Psoas muscle (tissue), 8 donors: Measurements from ENCODE around the gene EPHB1. TPM values are rescaled to one million over a fixed set of nuclear protein-coding genes. Genes with fewer than 3 reads are reported as not detected.

Experiments
- ATAC-seq, 4 donors: fragments of 200-7000 bp; cut with Tn5 transposase; one replicate each; pipeline ENCODE4 v1.9.1; 2020; ENCODE audit warnings: moderate library complexity in 3 of 4, mild to moderate bottlenecking in 2 of 4
- DNase-seq, 2 donors: peaks; one replicate each; pipeline ENCODE4 v3.0.0-alpha.2; 2020
- H3K27ac ChIP-seq: fragments of 200-600 bp; one replicate; pipeline ENCODE4 v1.8.0; 2022
- H3K27me3 ChIP-seq, 3 donors: fragments of 200-600 bp in 1 of 3; one replicate each; pipeline versions ENCODE4 v1.6.1 to v1.8.0; 2013 to 2022; ENCODE audit warnings: low read length in 2 of 3, mild to moderate bottlenecking in 2 of 3, moderate library complexity in 1 of 3; ENCODE audit not compliant: insufficient read depth in 3 of 3
- H3K36me3 ChIP-seq, 2 donors: fragments of 200-600 bp in 1 of 2; one replicate each; pipeline versions ENCODE4 v1.6.1 to v1.8.0; 2013 to 2022; ENCODE audit warnings: low read depth in 1 of 2, mild to moderate bottlenecking in 1 of 2, moderate library complexity in 1 of 2; ENCODE audit not compliant: insufficient read depth in 1 of 2
- H3K4me1 ChIP-seq: fragments of 200-600 bp; one replicate; pipeline ENCODE4 v1.8.0; 2022
- H3K4me3 ChIP-seq: fragments of 200-600 bp; one replicate; pipeline ENCODE4 v1.8.0; 2022; ENCODE audit warnings: mild to moderate bottlenecking
- H3K9me3 ChIP-seq: fragments of 200-600 bp; one replicate; pipeline ENCODE4 v1.8.0; 2022
- CTCF ChIP-seq: fragments of 200-600 bp; IDR thresholded peaks from one replicate; pipeline ENCODE4 v1.8.0; 2022; ENCODE audit warnings: antibody characterized with exemption
- whole genome bisulfite sequencing, 3 donors: extraction: QIAGEN DNeasy Blood & Tissue Kit; methylation state at CpG; one replicate each; pipeline versions ENCODE4 v1.1.6 to v1.1.7; 2013; 5-methylcytosine and 5-hydroxymethylcytosine counted together
- intact Hi-C, 2 donors: fragments of 100-400 bp; cut with DNase I; formaldehyde crosslinking; loops; one replicate each; pipeline versions ENCODE4 v1.11.0 to v1.14.2; 2022
- polyA plus RNA-seq, 3 donors: library from polyadenylated mRNA; stranded (reverse); fragments of 200-250 nt; gene quantifications; one replicate each; pipeline ENCODE4 v1.2.3, GENCODE V29; 2013
- total RNA-seq, 4 donors: library from RNA; stranded (reverse); fragmentation: NEBNext Ultra II Directional in 2 of 4; extraction: Animal tissue kit (Norgen Biotek cat#: 25700) in 2 of 4; gene quantifications; one replicate each; pipeline versions ENCODE4 v1.2.1 to v1.2.4, GENCODE V29; 2021 to 2023
- donor health status: healthy with polysubstance abuse.
- donor health status: DM: no; HTN: no; CAD: no; lungs with moderate emphysema.
- donor health status: Bipolar disorder and iron deficiency.
- donor health status: healthy.
- donor health status: DM: yes; HTN: yes; CAD: no.
- donor health status: DM: no; HTN: no; CAD: no.
- donor health status: DM: no; HTN: no; CAD: no.
- donor health status: DM: yes; HTN: yes; CAD: no.

EPHB1 gene
- total and polyA plus RNA-seq, 7 donors: 0.85 to 6.3 (median 2.0) TPM

GRCh38 chr3:134876836-134877235 lies 81.8 kb downstream of the EPHB1 start:
- ATAC-seq (no peak), DNase-seq (no peak)
- no peaks in the 10 kb centered on the region for H3K36me3 ChIP-seq
- H3K27me3 ChIP-seq: no peaks in the 10 kb centered on the region
- WGBS, 3 donors: 91 to 96% (median 96%) methylated on average over 2 of the region's 2 CpGs
- no peak overlapping the region for H3K27ac ChIP-seq
- no peak overlapping the region for H3K4me3 ChIP-seq
- intact Hi-C loops: no loop called here
- TF ChIP-seq CTCF: no peak
- no peaks in the 10 kb centered on the region for H3K4me1 ChIP-seq
- H3K9me3 ChIP-seq: no peaks in the 10 kb centered on the region

GRCh38 chr3:134877788-134878187 lies 82.7 kb downstream of the EPHB1 start:
- H3K9me3 ChIP-seq: no peaks in the 10 kb centered on the region
- no peak for TF ChIP-seq CTCF
- no peak overlapping the region for H3K4me3 ChIP-seq
- DNase-seq (no peak), ATAC-seq (no peak)
- H3K27me3 ChIP-seq: no peaks in the 10 kb centered on the region
- H3K27ac ChIP-seq: no peak overlapping the region
- no peaks in the 10 kb centered on the region for H3K36me3 ChIP-seq
- intact Hi-C loops: no loop called here
- H3K4me1 ChIP-seq: no peaks in the 10 kb centered on the region
- WGBS, 3 donors: 69 to 74% (median 72%) methylated on average over 5 of the region's 5 CpGs

GRCh38 chr3:134879990-134880389 lies 84.9 kb downstream of the EPHB1 start:
- TF ChIP-seq CTCF: no peak
- DNase-seq: no peak
- H3K9me3 ChIP-seq: no peaks in the 10 kb centered on the region
- H3K36me3 ChIP-seq: no peaks in the 10 kb centered on the region
- no peak overlapping the region for H3K4me3 ChIP-seq
- ATAC-seq: no peak
- intact Hi-C loops: no loop called here
- H3K4me1 ChIP-seq: no peaks in the 10 kb centered on the region
- no peak overlapping the region for H3K27ac ChIP-seq
- no peaks in the 10 kb centered on the region for H3K27me3 ChIP-seq
- 37 to 63% (median 41%) methylated on average over 1 of the region's 1 CpG for WGBS, 3 donors

- Histone ChIP-seq H3K27ac (no peak overlapping the region), H3K4me3 (no peak overlapping the region), H3K27me3 (no peaks in the 10 kb centered on the region), H3K9me3 (no peaks in the 10 kb centered on the region), H3K4me1 (no peaks in the 10 kb centered on the region), H3K36me3 (no peaks in the 10 kb centered on the region)
- WGBS, 3 donors: 68 to 74% (median 70%) methylated on average over 4 of the region's 4 CpGs
- TF ChIP-seq CTCF: no peak
- DNase-seq (no peak), ATAC-seq (no peak)
- intact Hi-C loops: no loop called here
Observed at GRCh38 chr3:134880431-134880830, 85.4 kb downstream of the EPHB1 start.

- no peak for DNase-seq
- Histone ChIP-seq H3K27me3 (no peaks in the 10 kb centered on the region), H3K36me3 (no peaks in the 10 kb centered on the region), H3K9me3 (no peaks in the 10 kb centered on the region), H3K4me3 (no peak overlapping the region), H3K27ac (no peak overlapping the region), H3K4me1 (no peaks in the 10 kb centered on the region)
- no peak for TF ChIP-seq CTCF
- no peak for ATAC-seq
- WGBS, 3 donors: 83 to 93% (median 92%) methylated on average over 4 of the region's 4 CpGs
- intact Hi-C loops: no loop called here
Observed at GRCh38 chr3:134881305-134881704, 86.2 kb downstream of the EPHB1 start.
